Measurements from ENCODE around the gene CASQ2. TPM values are rescaled to one million over a fixed set of nuclear protein-coding genes. Genes with fewer than 3 reads are reported as not detected.

CASQ2 gene
- total and polyA plus RNA-seq, 2 donors (not counting 3 experiments of a cell fraction or from before 2014, with no cell fraction given), result not detected

GRCh38 chr1:115781851-115782250 is 13.3 kb upstream of the CASQ2 start:
- no peaks in the 10 kb centered on the region for H4K20me1 ChIP-seq (replicated peaks; ENCODE audit: control insufficient read depth, extremely low read depth, insufficient read depth, low read length)
- ChIA-PET POLR2A (no interaction called here), CTCF (interaction anchor here (0.8 to 2.7 kb wide), 5 partner anchors 11 to 199 kb away, joined by 3 to 11 read pairs (median 4); no protein-coding TSS in a partner anchor)
- dilution Hi-C loops (cut with MboI; ENCODE audit: extremely low pct_ligation_motif_present, low sequenced_read_pairs), result no loop called here
- H3K4me3 ChIP-seq (replicated peaks in 1 of 3; ENCODE audit: insufficient read depth in 1 of 3, low read depth in 1 of 3, low read length in 3 of 3), result no peak overlapping the region
- no peaks in the 10 kb centered on the region for H3K9me3 ChIP-seq (replicated peaks; ENCODE audit: control insufficient read depth, insufficient read depth, low read length)
- no peaks in the 10 kb centered on the region for H3K9me1 ChIP-seq (replicated peaks; ENCODE audit: control insufficient read depth, extremely low read depth, insufficient read depth, low read length)
- no peaks in the 10 kb centered on the region for H3K36me3 ChIP-seq (ENCODE audit: control insufficient read depth in 2 of 2, extremely low read depth in 1 of 2, insufficient read depth in 2 of 2, low read length in 2 of 2)
- no peaks in the 10 kb centered on the region for H3K79me2 ChIP-seq (ENCODE audit: control insufficient read depth, insufficient read depth, low read length)
- H3K4me2 ChIP-seq (ENCODE audit: insufficient read depth, low read length), result no peak overlapping the region
- FAIRE-seq, result no peak
- H2AFZ ChIP-seq (ENCODE audit: low read depth, low read length), result no peak overlapping the region
- no peaks in the 10 kb centered on the region for H3K4me1 ChIP-seq (ENCODE audit: control insufficient read depth, extremely low read depth, insufficient read depth, low read length)
- no peak overlapping the region for H3K27ac ChIP-seq (ENCODE audit: insufficient read depth, low read depth, low read length)
- DNase-seq (ENCODE audit: low read depth, low spot score), result no peak
- no peak for TF ChIP-seq POLR2A (IDR thresholded peaks at IDR 0.05; ENCODE audit: low read depth, low read length)
- no peak for TF ChIP-seq JUN (IDR thresholded peaks at IDR 0.05; ENCODE audit: borderline replicate concordance, insufficient read depth, insufficient read length, low read depth)
- no peak for TF ChIP-seq EZH2 (IDR thresholded peaks at IDR 0.05; ENCODE audit: borderline replicate concordance, low read depth, low read length, severe bottlenecking)
- TF ChIP-seq POLR2AphosphoS5 (IDR thresholded peaks at IDR 0.05; ENCODE audit: insufficient read depth, low read depth, low read length), result no peak
- TF ChIP-seq CTCF (IDR thresholded peaks at IDR 0.05; ENCODE audit: extremely low read depth in 1 of 2, insufficient read depth in 1 of 2, low read depth in 1 of 2, low read length in 2 of 2), result no peak
- TF ChIP-seq, protein P1, sequence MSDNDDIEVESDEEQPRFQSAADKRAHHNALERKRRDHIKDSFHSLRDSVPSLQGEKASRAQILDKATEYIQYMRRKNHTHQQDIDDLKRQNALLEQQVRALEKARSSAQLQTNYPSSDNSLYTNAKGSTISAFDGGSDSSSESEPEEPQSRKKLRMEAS (IDR thresholded peaks at IDR 0.05; ENCODE audit: insufficient read depth, insufficient read length), result no peak
- no peak for TF ChIP-seq FOS (IDR thresholded peaks at IDR 0.05; ENCODE audit: borderline replicate concordance, insufficient read depth, low read length)
- no peak for TF ChIP-seq GATA2 (IDR thresholded peaks at IDR 0.05; ENCODE audit: insufficient read depth, insufficient read length, low read depth, low read length)
- TF ChIP-seq MYC (IDR thresholded peaks at IDR 0.05; ENCODE audit: low read depth, low read length), result no peak
- BruUV-seq (replicated peaks), result no TSS peak
- peaks cover 1 to 4% of the 10 kb centered on the region in 2 experiments for H3K27me3 ChIP-seq (ENCODE audit: control insufficient read depth in 2 of 2, insufficient read depth in 2 of 2, low read length in 2 of 2)
- intact Hi-C loops (cut with micrococcal nuclease), result no loop called here
- no peak overlapping the region for H3K9ac ChIP-seq (replicated peaks; ENCODE audit: extremely low read depth, insufficient read depth, low read length)

All from endothelial cell of umbilical vein (primary cell).